OCI-M2 (cell line): ENCODE results near the gene SRR.

Experiments used
- DNase-seq: peaks from one replicate; lab custom pipeline; 2025; ENCODE audit not compliant: unreplicated experiment; lab: John Stamatoyannopoulos, UW

SRR gene

DNA sequence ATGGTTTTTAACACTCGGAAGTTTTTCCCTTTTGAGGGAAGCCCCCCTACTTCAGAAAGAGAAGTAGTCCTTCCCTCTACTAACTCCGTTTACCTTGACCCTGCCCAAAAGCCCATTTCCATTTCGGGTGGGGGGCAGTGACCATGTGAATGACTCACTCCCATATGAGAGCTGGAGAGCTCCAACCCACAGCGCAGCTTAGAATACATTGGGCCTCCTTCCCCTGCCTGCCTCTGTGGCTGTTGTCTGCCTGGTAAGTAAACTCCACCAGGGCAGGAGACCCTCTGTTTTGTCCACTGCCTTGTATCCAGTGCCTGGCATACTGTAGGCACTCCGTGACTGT, 34.5 kb downstream of the SRR start:
- DNase-seq, result no peak

GRCh38 chr17:2343421-2343820, 39.7 kb downstream of the SRR start:
- DNase-seq, result no peak

GRCh38 chr17:2344528-2344927, 40.8 kb downstream of the SRR start:
- DNase-seq, result no peak

DNA sequence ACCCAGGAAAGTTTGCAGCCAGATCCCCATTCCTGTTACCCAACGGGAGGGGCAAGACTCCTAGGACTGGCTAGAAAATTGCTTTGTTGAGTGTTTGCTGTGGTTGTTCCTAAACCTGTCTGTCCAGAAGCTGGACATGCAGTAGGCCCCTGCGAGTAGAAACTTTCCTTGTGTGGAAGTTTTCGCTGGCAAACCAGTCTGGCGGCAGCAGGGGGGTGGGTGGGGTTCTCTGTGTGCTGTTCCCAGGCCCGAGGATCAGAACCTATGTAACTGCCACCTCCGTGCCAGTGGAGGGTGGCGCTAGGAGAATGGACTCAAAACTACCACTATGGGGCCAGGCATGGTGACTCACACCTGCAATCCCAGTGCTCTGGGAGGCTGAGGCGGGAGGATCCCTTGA, 42.7 kb downstream of the SRR start:
- no peak for DNase-seq

DNA sequence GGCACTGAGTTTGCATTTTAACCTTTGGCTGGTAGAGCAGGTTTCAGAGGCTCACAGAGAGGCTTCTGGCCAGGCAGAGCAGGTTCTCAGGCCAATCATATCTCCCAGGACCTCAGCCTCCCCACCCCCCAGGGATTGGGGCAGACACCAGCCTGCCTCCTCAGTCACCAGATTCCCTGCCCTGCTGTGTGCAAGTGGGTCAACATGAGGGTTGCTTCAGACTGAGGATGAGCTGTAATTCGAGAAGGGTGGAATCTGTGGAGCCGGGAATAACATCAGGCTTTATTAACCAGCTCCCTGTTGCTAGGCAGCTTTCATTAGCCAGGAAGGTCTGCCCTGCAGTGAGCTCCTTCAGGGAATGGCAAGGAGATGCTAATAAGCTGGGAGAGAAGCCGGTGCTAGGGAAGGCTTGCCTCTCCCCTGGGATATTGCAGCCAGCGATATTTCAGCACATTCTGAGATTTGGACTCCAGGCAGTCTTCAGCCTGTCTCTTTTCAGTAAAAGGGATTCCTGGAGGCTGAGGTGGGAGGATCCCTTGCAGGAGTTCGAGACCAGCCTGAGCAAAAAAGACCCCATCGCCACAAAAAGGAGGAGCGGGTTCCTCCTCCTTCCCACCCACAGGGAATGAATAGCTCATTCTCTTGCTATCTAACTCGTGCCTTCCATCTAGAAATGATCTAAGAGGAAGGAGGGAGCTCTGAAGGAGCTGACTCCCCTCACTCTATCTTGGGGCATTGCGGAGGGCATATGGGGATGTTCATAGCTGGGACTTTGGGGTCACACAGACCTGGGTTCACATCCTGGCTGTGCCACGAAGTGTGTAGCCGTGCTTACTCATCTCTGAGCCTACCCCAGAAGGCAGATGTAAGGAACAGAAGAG, 44.3 kb downstream of the SRR start:
- no peak for DNase-seq

- DNase-seq, result no peak
Observed at GRCh38 chr17:2351269-2351668, 47.5 kb downstream of the SRR start.

GRCh38 chr17:2354311-2354710, 50.6 kb downstream of the SRR start:
- DNase-seq, result no peak

GRCh38 chr17:2357237-2357636, 53.5 kb downstream of the SRR start:
- DNase-seq, result no peak

- no peak for DNase-seq
Observed at GRCh38 chr17:2357931-2358434, 54.2 kb downstream of the SRR start.

DNA sequence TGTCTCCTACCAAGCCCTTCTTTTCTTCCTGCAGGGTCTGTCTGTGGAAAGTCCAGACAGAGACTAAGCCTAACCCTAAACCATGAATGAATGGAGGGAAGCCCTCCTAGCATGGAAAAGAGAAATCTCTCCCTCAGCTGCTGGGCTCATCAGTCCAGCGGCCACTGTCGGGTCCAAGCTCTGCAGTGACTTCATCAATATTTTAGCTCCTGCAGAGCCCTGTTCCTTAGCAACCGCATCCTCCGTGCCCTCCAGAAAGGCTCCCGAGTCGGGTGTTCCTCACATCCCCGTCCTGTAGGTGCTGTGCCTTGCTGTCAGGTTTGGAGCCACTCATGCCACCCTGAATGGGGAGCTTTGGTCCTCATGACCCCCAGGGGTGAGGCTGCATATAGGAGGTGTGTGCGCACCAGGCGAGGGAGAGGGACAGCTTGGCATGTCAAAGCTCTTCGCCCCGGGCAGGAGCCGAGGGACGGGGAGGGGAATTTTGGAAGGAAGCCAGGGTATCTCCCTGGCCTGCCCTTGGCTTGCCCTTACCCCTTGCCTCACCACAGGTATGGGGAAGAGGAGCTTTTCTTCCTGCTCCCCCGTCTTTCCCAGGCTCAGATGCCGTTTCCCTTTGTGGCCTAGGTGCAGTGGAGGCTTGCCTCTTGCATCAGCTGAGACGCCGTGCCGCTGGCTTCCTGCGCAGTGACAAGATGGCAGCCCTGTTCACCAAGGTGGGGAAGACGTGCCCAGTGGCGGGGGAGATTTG, 57.4 kb downstream of the SRR start:
- DNase-seq, result no peak

DNA sequence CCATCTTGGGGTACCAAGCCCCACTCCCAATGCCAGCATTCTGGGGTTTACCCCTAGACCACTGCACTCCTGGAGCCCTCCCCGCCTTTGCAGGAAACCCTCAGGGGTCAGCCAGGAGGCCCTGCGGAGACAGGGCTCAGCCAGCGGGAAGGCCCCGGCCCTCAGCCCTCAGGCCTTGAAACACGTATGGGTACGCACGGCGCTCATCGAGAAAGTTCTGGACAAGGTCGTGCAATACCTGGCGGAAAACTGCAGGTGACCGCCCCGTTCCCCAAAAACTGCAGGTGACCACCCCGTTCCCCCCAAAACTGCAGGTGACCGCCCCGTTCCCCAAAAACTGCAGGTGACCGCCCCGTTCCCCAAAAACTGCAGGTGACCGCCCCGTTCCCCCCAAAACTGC, 58.3 kb downstream of the SRR start:
- DNase-seq, result no peak

GRCh38 chr17:2362416-2362815, 58.7 kb downstream of the SRR start:
- DNase-seq, result no peak

- no peak for DNase-seq
Observed at GRCh38 chr17:2362881-2363280, 59.1 kb downstream of the SRR start.

DNA sequence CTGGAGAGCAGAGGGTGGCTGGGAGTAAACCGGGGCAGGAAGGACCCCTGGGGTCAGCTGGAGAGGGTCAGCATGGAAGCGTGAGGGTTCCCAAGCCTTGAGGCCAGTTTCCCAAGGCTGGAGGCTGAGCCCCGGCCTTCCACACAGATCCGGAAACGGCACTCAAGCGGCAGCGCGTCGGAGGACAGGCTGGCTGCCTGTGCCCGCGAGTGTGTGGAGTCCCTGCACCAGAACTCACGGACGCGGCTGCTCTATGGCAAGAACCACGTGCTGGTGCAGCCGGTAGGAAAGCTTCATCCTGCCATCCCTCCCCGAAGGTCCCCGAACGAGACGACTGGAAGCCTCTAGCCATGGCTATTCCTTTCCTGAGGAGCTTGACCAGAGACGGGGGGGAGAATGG, 59.6 kb downstream of the SRR start:
- DNase-seq, result no peak

GRCh38 chr17:2363851-2364762, 60.4 kb downstream of the SRR start:
- DNase-seq, result no peak

- DNase-seq, result no peak
Observed at GRCh38 chr17:2364763-2365116, 61.0 kb downstream of the SRR start.

GRCh38 chr17:2365132-2365531, 61.4 kb downstream of the SRR start:
- no peak for DNase-seq

GRCh38 chr17:2366747-2367494, 63.2 kb downstream of the SRR start:
- DNase-seq, result no peak

DNA sequence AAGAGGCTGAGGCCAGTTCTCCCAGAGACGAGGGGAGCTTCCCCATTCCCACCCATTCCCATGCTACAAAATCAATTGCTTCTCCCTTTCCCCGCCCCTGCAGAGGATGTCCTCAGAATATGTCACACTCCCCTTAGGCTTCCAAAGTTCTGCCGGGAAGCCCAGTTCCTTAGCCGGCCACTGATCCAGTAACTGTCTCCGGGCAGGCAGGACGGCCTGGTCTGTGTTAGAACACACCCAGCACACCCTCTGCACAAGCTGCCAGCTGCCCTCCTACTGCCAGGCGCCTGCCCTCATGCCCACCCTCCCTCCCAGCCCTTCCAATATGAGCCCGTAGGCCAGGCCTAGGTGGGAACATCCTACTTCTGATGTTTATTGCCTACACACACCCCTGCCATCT, 64.6 kb downstream of the SRR start:
- DNase-seq, result no peak

GRCh38 chr17:2369039-2369438, 65.3 kb downstream of the SRR start:
- no peak for DNase-seq
